ENCODE results near the gene ETV3L. TPM values are rescaled to one million over a fixed set of nuclear protein-coding genes. Genes with fewer than 3 reads are reported as not detected.
"Not testable (repeated sequence)": the region's sequence is repeated elsewhere in the genome, so short reads cannot be mapped to it uniquely, and the experiment has no call there.

ETV3L gene
- total RNA-seq, 1 donor: not detected

GRCh38 chr1:157105988-157106812 is 6.6 kb upstream of the ETV3L start:
- peak in 2 of 3 donors; percentile 38 to 43 for DNase-seq (ENCODE audit: low read depth in 2 of 3, low spot score in 2 of 3)

DNA sequence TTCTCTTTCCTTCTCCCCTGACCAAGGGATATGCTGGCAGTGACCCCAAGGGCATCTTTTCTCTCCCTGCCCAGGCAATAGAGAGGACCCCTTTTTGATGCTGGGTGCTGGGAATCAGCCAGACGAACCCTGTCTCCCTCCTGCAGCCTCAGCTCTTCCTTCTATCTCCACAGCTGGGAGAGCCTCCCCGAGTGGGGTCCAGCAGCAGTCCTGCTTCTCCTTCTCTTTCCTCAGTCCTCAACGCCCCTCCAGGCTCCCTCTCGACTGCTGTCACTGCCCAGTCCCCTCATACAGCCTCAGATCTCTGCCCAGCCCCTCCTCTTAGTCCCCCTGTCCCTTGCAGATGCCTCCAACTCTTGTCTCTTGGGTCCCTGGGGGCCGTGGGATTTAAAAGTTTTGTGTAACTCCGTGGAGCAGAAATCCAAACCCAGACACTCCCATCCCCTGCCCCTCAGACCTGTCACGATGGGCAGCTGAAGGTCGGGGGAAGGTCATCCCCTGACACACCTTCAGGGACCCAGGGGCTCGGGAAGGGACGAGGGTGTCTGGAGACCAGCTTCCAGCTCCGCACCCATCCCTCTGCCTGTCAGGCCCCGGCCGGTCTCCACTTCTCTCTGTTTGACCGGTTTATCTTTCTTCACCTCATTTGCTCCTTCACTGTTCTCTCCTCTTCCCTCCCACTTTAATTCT is 5.8 kb upstream of the ETV3L start:
- no peak for DNase-seq (ENCODE audit: low read depth in 2 of 3, low spot score in 2 of 3)

DNA sequence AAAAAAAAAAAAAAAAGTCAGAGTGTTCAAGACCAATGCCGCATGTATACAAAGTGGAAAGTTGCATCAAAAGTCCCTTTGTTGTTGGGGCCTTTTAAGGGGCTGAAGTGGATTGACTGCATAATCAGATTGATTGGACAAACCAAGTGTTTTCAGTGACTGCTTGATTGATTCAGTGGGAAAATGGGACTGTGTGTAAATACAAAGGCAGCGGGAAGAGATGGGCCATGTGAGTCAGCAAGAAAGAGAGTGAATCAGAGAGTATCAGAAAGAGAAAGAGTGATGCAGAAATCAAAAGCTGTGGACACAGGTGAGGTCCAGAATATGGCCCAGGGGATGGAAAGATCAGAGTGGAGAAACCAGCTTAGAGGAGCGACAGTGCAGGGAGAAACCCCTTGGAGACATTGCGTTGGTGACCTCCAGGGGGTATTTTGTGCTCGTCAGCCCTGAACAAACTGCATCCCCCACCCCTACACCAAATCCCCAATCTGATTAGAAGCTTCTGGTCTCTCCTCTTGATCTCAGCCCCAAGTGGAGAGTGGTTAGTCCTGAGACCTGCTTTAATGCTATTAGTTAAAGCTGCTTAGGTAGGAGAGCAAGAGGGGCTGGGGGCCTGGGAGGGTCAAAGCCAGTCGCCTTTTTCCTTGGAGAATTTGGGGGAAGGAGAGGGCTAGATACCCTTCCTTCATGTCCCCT is 5.1 kb upstream of the ETV3L start:
- no peak for DNase-seq (ENCODE audit: low read depth in 2 of 3, low spot score in 2 of 3)

DNA sequence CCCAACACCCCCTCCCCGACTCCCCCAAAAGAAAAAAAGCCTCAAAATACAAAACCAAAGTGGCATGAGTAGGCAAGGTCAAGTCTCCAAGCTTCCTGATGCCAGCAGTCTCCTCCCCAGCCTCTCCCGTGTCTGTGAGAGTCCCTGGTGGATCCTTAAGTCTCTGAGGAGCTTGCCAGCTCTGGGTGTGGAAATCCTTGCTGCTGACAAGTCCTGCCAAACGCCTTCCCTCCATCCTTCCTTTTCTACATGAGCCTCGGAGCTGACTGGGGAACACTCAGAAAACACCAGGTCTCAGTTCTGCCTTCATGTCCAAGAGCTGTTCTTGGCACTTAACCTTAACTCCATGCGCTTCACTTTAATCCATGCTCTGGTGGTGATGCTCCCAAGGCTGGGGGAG is 3.7 kb upstream of the ETV3L start:
- DNase-seq (ENCODE audit: low read depth in 2 of 3, low spot score in 2 of 3): no peak

GRCh38 chr1:157101149-157101548 is 1.5 kb upstream of the ETV3L start:
- DNase-seq (ENCODE audit: low read depth in 2 of 3, low spot score in 2 of 3): no peak

GRCh38 chr1:157098987-157099632 is 498 bp downstream of the ETV3L start:
- DNase-seq (ENCODE audit: low read depth in 2 of 3, low spot score in 2 of 3): not testable (repeated sequence)

- no peak for DNase-seq (ENCODE audit: low read depth in 2 of 3, low spot score in 2 of 3)
Measured at GRCh38 chr1:157098519-157098918, 1.1 kb downstream of the ETV3L start.

DNA sequence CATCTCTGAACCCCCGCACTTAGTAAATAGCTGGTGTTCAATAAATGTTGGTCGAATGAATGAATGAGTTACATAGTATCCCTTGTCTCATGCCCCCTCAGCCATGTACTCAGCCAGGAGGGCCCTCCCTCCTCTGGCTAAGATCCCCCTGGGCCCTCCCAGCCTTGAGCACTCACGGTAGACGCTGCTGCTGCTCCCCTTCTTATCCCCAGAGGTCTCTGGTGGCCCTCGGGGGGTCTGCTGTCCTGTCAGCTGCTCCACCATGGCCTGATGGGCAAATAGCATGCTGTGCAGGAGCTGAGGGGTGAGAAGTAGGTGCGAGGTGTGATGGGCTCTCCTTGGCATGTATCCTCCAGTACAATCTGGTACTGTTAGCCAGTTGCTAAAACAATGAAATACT is 1.9 kb downstream of the ETV3L start:
- no peak for DNase-seq (ENCODE audit: low read depth in 2 of 3, low spot score in 2 of 3)

GRCh38 chr1:157096881-157097280 is 2.7 kb downstream of the ETV3L start:
- DNase-seq (ENCODE audit: low read depth in 2 of 3, low spot score in 2 of 3): no peak

GRCh38 chr1:157095551-157095950 is 4.1 kb downstream of the ETV3L start:
- DNase-seq (ENCODE audit: low read depth in 2 of 3, low spot score in 2 of 3): no peak

GRCh38 chr1:157095091-157095490 is 4.5 kb downstream of the ETV3L start:
- no peak for DNase-seq (ENCODE audit: low read depth in 2 of 3, low spot score in 2 of 3)

DNA sequence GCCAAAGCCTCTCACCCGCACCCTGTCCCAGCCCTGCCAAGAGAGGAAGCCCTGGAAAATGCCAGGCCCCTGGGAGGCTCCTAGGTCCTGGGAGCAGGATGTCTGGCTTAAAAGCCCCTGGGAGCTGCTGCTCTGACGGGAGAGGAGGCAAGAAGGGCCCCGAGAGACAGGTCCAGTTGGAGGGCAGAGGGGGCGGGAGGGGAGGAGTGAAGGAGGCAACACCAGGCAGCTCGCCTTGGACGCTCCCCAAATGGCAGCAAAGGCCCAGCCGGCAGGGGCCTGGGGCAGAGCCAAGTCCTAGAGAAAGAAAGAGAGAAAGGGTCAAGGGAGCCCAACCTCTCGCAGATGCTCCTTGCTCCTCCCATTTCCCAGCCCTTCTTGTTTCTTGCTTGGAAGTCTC is 6.8 kb downstream of the ETV3L start:
- no peak for DNase-seq (ENCODE audit: low read depth in 2 of 3, low spot score in 2 of 3)

- DNase-seq (ENCODE audit: low read depth in 2 of 3, low spot score in 2 of 3): no peak
Measured at GRCh38 chr1:157091668-157092273, 7.8 kb downstream of the ETV3L start.

GRCh38 chr1:157091186-157091585 is 8.4 kb downstream of the ETV3L start:
- DNase-seq (ENCODE audit: low read depth in 2 of 3, low spot score in 2 of 3): no peak

DNA sequence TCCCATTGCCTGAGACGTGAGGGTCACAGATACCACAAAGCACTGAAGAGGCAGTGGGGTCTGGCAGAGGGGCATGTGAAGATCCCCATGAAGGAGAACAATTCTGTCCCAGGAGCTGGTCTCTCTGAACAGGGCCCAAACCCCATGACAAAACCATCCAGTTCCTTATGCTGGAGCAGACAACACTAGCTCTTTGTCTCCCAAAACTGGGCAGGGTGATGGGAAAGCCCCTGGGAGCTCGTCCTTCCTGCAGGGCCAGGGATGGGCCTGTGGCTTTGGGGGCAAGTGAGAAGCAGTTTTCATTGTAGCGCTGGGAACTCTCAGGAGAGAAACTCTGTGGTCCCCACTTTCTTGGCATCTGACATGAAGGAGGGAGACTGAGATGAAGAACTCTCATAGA is 8.8 kb downstream of the ETV3L start:
- DNase-seq (ENCODE audit: low read depth in 2 of 3, low spot score in 2 of 3): no peak

- DNase-seq (ENCODE audit: low read depth in 2 of 3, low spot score in 2 of 3): peak; percentile 69 to 85 (median 74)
Measured at GRCh38 chr1:157090196-157090647, 9.4 kb downstream of the ETV3L start.

DNA sequence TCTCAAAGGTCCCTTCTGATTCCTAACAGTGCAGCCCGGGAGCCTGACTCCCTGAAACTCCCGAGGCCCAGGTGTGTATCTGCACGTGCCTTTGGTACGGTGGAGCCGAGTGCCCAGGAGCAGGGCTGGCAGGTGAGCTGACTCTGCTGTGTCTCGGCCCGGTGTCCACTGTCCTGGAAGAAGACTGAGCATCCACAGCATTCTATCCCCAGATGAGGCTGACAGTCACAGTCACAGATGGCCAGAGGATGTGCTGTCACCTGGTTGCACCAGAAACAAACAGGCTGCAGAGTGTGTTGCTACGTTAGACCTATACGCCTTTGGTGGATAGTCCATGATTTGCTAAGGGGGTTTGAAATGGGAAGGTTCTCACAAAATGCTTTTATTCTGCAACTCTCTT is 9.8 kb downstream of the ETV3L start:
- no peak for DNase-seq (ENCODE audit: low read depth in 2 of 3, low spot score in 2 of 3)

- no peak for DNase-seq (ENCODE audit: low read depth in 2 of 3, low spot score in 2 of 3)
Measured at GRCh38 chr1:157088607-157089006, 11.0 kb downstream of the ETV3L start.

DNA sequence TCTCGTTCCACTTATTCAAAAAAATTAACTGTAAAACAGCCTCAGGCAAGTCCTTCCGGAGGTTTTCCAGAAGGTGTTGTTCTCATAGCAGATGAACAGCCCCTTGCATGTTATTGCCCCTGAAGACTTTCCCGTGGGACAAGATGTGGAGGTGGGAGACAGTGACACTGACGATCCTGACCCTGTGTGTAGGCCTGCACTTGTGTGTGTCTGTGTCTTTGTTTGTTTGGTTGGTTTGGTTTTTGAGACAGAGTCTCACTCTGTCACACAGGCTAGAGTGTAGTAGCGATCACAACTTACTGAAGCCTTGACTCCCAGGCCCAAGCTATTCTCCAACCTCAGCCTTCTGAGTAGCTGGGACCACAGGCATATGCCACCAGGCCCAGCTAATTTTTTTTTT is 12.6 kb downstream of the ETV3L start:
- no peak for DNase-seq (ENCODE audit: low read depth in 2 of 3, low spot score in 2 of 3)

DNA sequence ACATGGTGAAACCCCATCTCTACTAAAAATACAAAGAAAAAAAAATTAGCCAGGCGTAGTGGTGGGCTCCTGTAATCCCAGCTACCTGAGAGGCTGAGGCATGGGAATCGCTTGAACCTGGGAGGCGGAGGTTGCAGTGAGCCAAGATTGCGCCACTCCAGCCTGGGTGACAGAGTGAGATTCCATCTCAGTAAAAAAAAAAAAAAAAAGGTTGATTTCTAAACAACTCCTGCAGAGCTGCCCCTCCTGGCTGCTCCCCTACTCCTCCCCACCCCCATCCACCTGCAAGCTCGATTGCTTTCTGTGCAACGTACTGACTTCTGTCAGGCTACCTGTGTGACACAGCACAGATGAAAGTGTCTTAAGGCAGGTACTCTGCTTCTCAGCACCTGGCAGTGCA is 13.3 kb downstream of the ETV3L start:
- no peak for DNase-seq (ENCODE audit: low read depth in 2 of 3, low spot score in 2 of 3)

GRCh38 chr1:157085421-157085820 is 14.2 kb downstream of the ETV3L start:
- no peak for DNase-seq (ENCODE audit: low read depth in 2 of 3, low spot score in 2 of 3)
